SK-N-SH treated with all-trans-retinoic acid at 6 μM for 48 hours (cell line): ENCODE measurements around the gene BMP10.

ENCODE experiments used
- ATAC-seq: fragments of 200-7000 bp; cut with Tn5 transposase; 3 replicates; pipeline ENCODE4 v1.9.1; 2020; ENCODE audit warnings: mild to moderate bottlenecking, moderate library complexity
- ARNTL ChIP-seq: fragments of 450-650 bp; formaldehyde crosslinking; IDR thresholded peaks from 2 replicates; pipeline ENCODE4 v1.5.0; 2020; ENCODE audit warnings: low read depth, mild to moderate bottlenecking, moderate library complexity, borderline replicate concordance
- BACH2 ChIP-seq: fragments of 250-450 bp; sonication (Bioruptor Pico); IDR thresholded peaks from 2 replicates; pipeline ENCODE4 v1.9.0; 2021; ENCODE audit warnings: mild to moderate bottlenecking, borderline replicate concordance
- CREB5 ChIP-seq: fragments of 250-450 bp; sonication (Bioruptor Pico); IDR thresholded peaks from 2 replicates; pipeline ENCODE4 v1.5.1; 2020; ENCODE audit warnings: low read depth, mild to moderate bottlenecking, moderate library complexity
- CSDC2 ChIP-seq: fragments of 250-450 bp; sonication (Bioruptor Pico); IDR thresholded peaks from 2 replicates; pipeline ENCODE4 v1.5.0; 2020; ENCODE audit warnings: mild to moderate bottlenecking, moderate library complexity
- CSRNP3 ChIP-seq: fragments of 250-450 bp; sonication (Bioruptor Pico); IDR thresholded peaks from 2 replicates; pipeline ENCODE4 v1.5.1; 2021; ENCODE audit warnings: mild to moderate bottlenecking, moderate library complexity
- ESRRG ChIP-seq: fragments of 250-450 bp; sonication (Bioruptor Pico); IDR thresholded peaks from 2 replicates; pipeline ENCODE4 v1.6.1; 2021; ENCODE audit warnings: mild to moderate bottlenecking
- GLIS3 ChIP-seq: fragments of 250-450 bp; sonication (Bioruptor Pico); IDR thresholded peaks from 2 replicates; pipeline ENCODE4 v1.5.0; 2020; ENCODE audit warnings: mild to moderate bottlenecking, moderate library complexity
- ISL1 ChIP-seq: fragments of 250-450 bp; sonication (Bioruptor Pico); IDR thresholded peaks from 2 replicates; pipeline ENCODE4 v2.1.2; 2022; ENCODE audit warnings: mild to moderate bottlenecking, moderate library complexity
- OSR1 ChIP-seq: fragments of 250-450 bp; sonication (Bioruptor Pico); IDR thresholded peaks from 2 replicates; pipeline ENCODE4 v1.8.0; 2022; ENCODE audit warnings: moderate library complexity, mild to moderate bottlenecking, inconsistent platforms
- PATZ1 ChIP-seq: fragments of 250-450 bp; sonication (Bioruptor Pico); IDR thresholded peaks from 2 replicates; pipeline ENCODE4 v1.8.0; 2020; ENCODE audit warnings: mild to moderate bottlenecking, moderate library complexity, borderline replicate concordance
- PPARA ChIP-seq: fragments of 250-450 bp; sonication (Bioruptor Pico); IDR thresholded peaks from 2 replicates; pipeline ENCODE4 v1.5.0; 2020; ENCODE audit warnings: mild to moderate bottlenecking, borderline replicate concordance
- RARB ChIP-seq: fragments of 250-450 bp; sonication (Bioruptor Pico); IDR thresholded peaks from 2 replicates; pipeline ENCODE4 v1.8.0; 2021; ENCODE audit warnings: mild to moderate bottlenecking, moderate library complexity
- SNAI2 ChIP-seq: fragments of 250-450 bp; sonication (Bioruptor Pico); IDR thresholded peaks from 2 replicates; pipeline ENCODE4 v1.5.0; 2020; ENCODE audit warnings: mild to moderate bottlenecking, moderate library complexity
- TCF4 ChIP-seq: fragments of 250-450 bp; sonication (Bioruptor Pico); IDR thresholded peaks from 2 replicates; pipeline ENCODE4 v1.8.0; 2021; ENCODE audit warnings: mild to moderate bottlenecking, moderate library complexity, borderline replicate concordance
- TOX ChIP-seq: fragments of 250-450 bp; sonication (Bioruptor Pico); IDR thresholded peaks from 2 replicates; pipeline ENCODE4 v1.8.0; 2021; ENCODE audit warnings: mild to moderate bottlenecking, moderate library complexity, borderline replicate concordance
- ZC3H10 ChIP-seq: fragments of 250-450 bp; sonication (Bioruptor Pico); IDR thresholded peaks from 2 replicates; pipeline ENCODE4 v1.5.1; 2021; ENCODE audit warnings: mild to moderate bottlenecking, moderate library complexity
- ZFP3 ChIP-seq: fragments of 250-450 bp; sonication (Bioruptor Pico); IDR thresholded peaks from 2 replicates; pipeline ENCODE4 v1.5.0; 2020; ENCODE audit warnings: mild to moderate bottlenecking, moderate library complexity
- ZFP30 ChIP-seq: fragments of 450-650 bp; formaldehyde crosslinking; IDR thresholded peaks from 2 replicates; pipeline ENCODE4 v1.5.0; 2022; ENCODE audit warnings: mild to moderate bottlenecking, moderate library complexity
- ZNF565 ChIP-seq: fragments of 450-650 bp; formaldehyde crosslinking; conservative IDR thresholded peaks from 2 replicates; pipeline ENCODE4 v1.5.0; 2020; ENCODE audit warnings: low read depth, mild to moderate bottlenecking, moderate library complexity
- ZNF70 ChIP-seq: fragments of 450-650 bp; formaldehyde crosslinking; IDR thresholded peaks from 2 replicates; pipeline ENCODE4 v1.5.0; 2020; ENCODE audit warnings: mild to moderate bottlenecking, moderate library complexity
- ZNF8 ChIP-seq: fragments of 450-650 bp; formaldehyde crosslinking; IDR thresholded peaks from 2 replicates; pipeline ENCODE4 v1.5.0; 2020; ENCODE audit warnings: mild to moderate bottlenecking, moderate library complexity

Gene BMP10

GRCh38 chr2:68838641-68839040 is 32.6 kb downstream of the BMP10 start:
- no peak for ATAC-seq
- TF ChIP-seq ZFP30 (CRISPR knock-in tag) = no peak
- no peak for TF ChIP-seq ARNTL (CRISPR knock-in tag)
- TF ChIP-seq BACH2 (CRISPR knock-in tag) = no peak
- TF ChIP-seq GLIS3 = no peak
- TF ChIP-seq ZFP3 = no peak
- TF ChIP-seq TOX (CRISPR knock-in tag) = no peak
- TF ChIP-seq PPARA = no peak
- no peak for TF ChIP-seq RARB (CRISPR knock-in tag)
- no peak for TF ChIP-seq OSR1 (CRISPR knock-in tag)
- TF ChIP-seq TCF4 (CRISPR knock-in tag) = no peak
- no peak for TF ChIP-seq ZNF8
- no peak for TF ChIP-seq SNAI2 (CRISPR knock-in tag)
- TF ChIP-seq ZNF70 (CRISPR knock-in tag) = no peak
- no peak for TF ChIP-seq ISL1
- no peak for TF ChIP-seq ZC3H10 (CRISPR knock-in tag)
- no peak for TF ChIP-seq CSDC2 (CRISPR knock-in tag)
- TF ChIP-seq ESRRG (CRISPR knock-in tag) = no peak

GRCh38 chr2:68837861-68838341 is 33.3 kb downstream of the BMP10 start:
- no peak for ATAC-seq

More at GRCh38 chr2:68837861-68838341, 33.3 kb downstream of the BMP10 start:
- TF ChIP-seq OSR1 (CRISPR knock-in tag) = no peak
- no peak for TF ChIP-seq TOX (CRISPR knock-in tag)
- TF ChIP-seq ZNF70 (CRISPR knock-in tag) = no peak
- no peak for TF ChIP-seq ZFP30 (CRISPR knock-in tag)
- TF ChIP-seq RARB (CRISPR knock-in tag) = no peak
- no peak for TF ChIP-seq TCF4 (CRISPR knock-in tag)
- no peak for TF ChIP-seq ZNF8
- TF ChIP-seq ZFP3 = no peak
- TF ChIP-seq ESRRG (CRISPR knock-in tag) = no peak
- no peak for TF ChIP-seq CREB5
- no peak for TF ChIP-seq BACH2 (CRISPR knock-in tag)
- TF ChIP-seq PATZ1 (CRISPR knock-in tag) = no peak
- TF ChIP-seq CSRNP3 (CRISPR knock-in tag) = no peak
- no peak for TF ChIP-seq ZC3H10 (CRISPR knock-in tag)
- no peak for TF ChIP-seq ARNTL (CRISPR knock-in tag)
- TF ChIP-seq ZNF565 (CRISPR knock-in tag) = no peak
- TF ChIP-seq CSDC2 (CRISPR knock-in tag) = no peak
- TF ChIP-seq GLIS3 = no peak
- no peak for TF ChIP-seq ISL1
